Fibroblast of villous mesenchyme (primary cell): ENCODE results near the gene SKI. TPM values are rescaled to one million over a fixed set of nuclear protein-coding genes. Genes with fewer than 3 reads are reported as not detected.

Experiments
- DNase-seq: peaks from one replicate; pipeline ENCODE4 v3.0.0-alpha.2; 2010; ENCODE audit warnings: low read depth
- H3K4me3 ChIP-seq: 2 replicates; pipeline ENCODE4 v1.5.1; 2011; ENCODE audit warnings: low read depth, mild to moderate bottlenecking, low read length
- CTCF ChIP-seq: IDR thresholded peaks from 2 replicates; pipeline ENCODE4 v1.5.1; 2012; ENCODE audit warnings: low read depth, mild to moderate bottlenecking, low read length; ENCODE audit not compliant: insufficient read depth
- total RNA-seq: library from RNA; depleted of rRNA; stranded (reverse); fragments of >200 nt; gene quantifications from 2 replicates; pipeline ENCODE4 v1.2.3, GENCODE V29; 2012

Gene SKI
- total RNA-seq, 1 donor = 26.8 TPM

GRCh38 chr1:2204415-2205190 is 23.5 kb upstream of the SKI start:
- no peak for TF ChIP-seq CTCF
- DNase-seq = peak; percentile 87
- H3K4me3 ChIP-seq = peak overlapping the region; percentile 61

- DNase-seq = peak; percentile 97
- no peak for TF ChIP-seq CTCF
- peak overlapping the region; percentile 50 for H3K4me3 ChIP-seq
Measured at GRCh38 chr1:2205191-2205952, 22.7 kb upstream of the SKI start.

GRCh38 chr1:2206813-2207487 is 21.2 kb upstream of the SKI start:
- DNase-seq = peak; percentile 19
- H3K4me3 ChIP-seq = no peak overlapping the region
- TF ChIP-seq CTCF = no peak

GRCh38 chr1:2208309-2209239 is 19.5 kb upstream of the SKI start:
- peak; percentile 60 for DNase-seq
- TF ChIP-seq CTCF = no peak
- no peak overlapping the region for H3K4me3 ChIP-seq

- TF ChIP-seq CTCF = no peak
- no peak for DNase-seq
- no peak overlapping the region for H3K4me3 ChIP-seq
Measured at GRCh38 chr1:2209400-2210083, 18.6 kb upstream of the SKI start.
